GM23338 (cell line): ENCODE data around the gene KIAA1328. TPM values are rescaled to one million over a fixed set of nuclear protein-coding genes. Genes with fewer than 3 reads are reported as not detected.

Source experiments
- ATAC-seq: fragments of 200-7000 bp; cut with Tn5 transposase; 3 replicates; pipeline ENCODE4 v1.9.1; 2020
- DNase-seq: peaks from one replicate; pipeline ENCODE4 v3.0.0-alpha.2; 2015; ENCODE audit warnings: low spot score
- H2AFZ ChIP-seq: fragments of 200-600 bp; sonication (generic); 2 replicates; pipeline ENCODE4 v1.8.0; 2016; ENCODE audit warnings: antibody characterized with exemption, mild to moderate bottlenecking, moderate library complexity
- H3F3A ChIP-seq: fragments of 200-600 bp; sonication (generic); replicated peaks from 2 replicates; pipeline ENCODE4 v1.8.0; 2017; ENCODE audit warnings: antibody characterized with exemption, mixed run types, low read depth
- H3K27ac ChIP-seq: fragments of 200-600 bp; sonication (generic); 2 replicates; pipeline ENCODE4 v1.6.1; 2016; ENCODE audit warnings: low read depth
- H3K27me3 ChIP-seq: fragments of 200-600 bp; sonication (generic); 2 replicates; pipeline ENCODE4 v1.8.0; 2016; ENCODE audit warnings: mild to moderate bottlenecking, mixed run types, moderate library complexity; ENCODE audit not compliant: insufficient read depth
- H3K36me3 ChIP-seq: fragments of 200-600 bp; sonication (generic); 2 replicates; pipeline ENCODE4 v1.8.0; 2016; ENCODE audit warnings: mild to moderate bottlenecking; ENCODE audit not compliant: insufficient read depth
- H3K4me1 ChIP-seq: fragments of 200-600 bp; sonication (generic); 2 replicates; pipeline ENCODE4 v1.8.0; 2016; ENCODE audit warnings: mild to moderate bottlenecking, moderate library complexity; ENCODE audit not compliant: insufficient read depth
- H3K4me2 ChIP-seq: fragments of 200-600 bp; sonication (generic); 2 replicates; pipeline ENCODE4 v1.7.1; 2017; ENCODE audit warnings: mixed run types
- H3K4me3 ChIP-seq: fragments of 200-600 bp; sonication (generic); 2 replicates; pipeline ENCODE4 v1.6.1; 2016; ENCODE audit warnings: mixed run types
- H3K79me2 ChIP-seq: fragments of 200-600 bp; sonication (generic); replicated peaks from 2 replicates; pipeline ENCODE4 v1.8.0; 2017; ENCODE audit warnings: mild to moderate bottlenecking; ENCODE audit not compliant: insufficient read depth
- H3K9me2 ChIP-seq: fragments of 200-600 bp; sonication (generic); 2 replicates; pipeline ENCODE4 v1.8.0; 2017; ENCODE audit not compliant: insufficient read depth
- H4K20me1 ChIP-seq: fragments of 200-600 bp; sonication (generic); replicated peaks from 2 replicates; pipeline ENCODE4 v1.8.0; 2017; ENCODE audit warnings: mild to moderate bottlenecking; ENCODE audit not compliant: insufficient read depth
- H3K27ac Mint-ChIP-seq: 2 replicates; pipeline ENCODE4 v1.8.0; 2020; ENCODE audit warnings: inconsistent platforms, mild to moderate bottlenecking, moderate library complexity, mixed read lengths
- H3K27me3 Mint-ChIP-seq: 3 replicates; pipeline ENCODE4 v1.8.0; 2022; ENCODE audit warnings: low read depth, mild to moderate bottlenecking, moderate library complexity, mixed read lengths, inconsistent platforms; ENCODE audit not compliant: insufficient read depth, poor library complexity
- H3K36me3 Mint-ChIP-seq: 3 replicates; pipeline ENCODE4 v1.8.0; 2021; ENCODE audit warnings: low read depth, mild to moderate bottlenecking, inconsistent platforms, moderate library complexity, mixed read lengths
- H3K4me1 Mint-ChIP-seq: 3 replicates; pipeline ENCODE4 v1.8.0; 2020; ENCODE audit warnings: mild to moderate bottlenecking, inconsistent platforms, mixed read lengths
- H3K4me3 Mint-ChIP-seq: 3 replicates; pipeline ENCODE4 v1.8.0; 2021; ENCODE audit warnings: moderate library complexity, mild to moderate bottlenecking, inconsistent platforms, mixed read lengths
- H3K9me3 Mint-ChIP-seq: 3 replicates; pipeline ENCODE4 v1.8.0; 2020; ENCODE audit warnings: moderate library complexity, mild to moderate bottlenecking, inconsistent platforms, mixed read lengths
- CREB1 ChIP-seq: fragments of 250-450 bp; sonication (Bioruptor Pico); IDR thresholded peaks from 2 replicates; pipeline ENCODE4 v1.5.0; 2020; ENCODE audit warnings: low read depth, mild to moderate bottlenecking, moderate library complexity
- ETS1 ChIP-seq: IDR thresholded peaks from 2 replicates; pipeline ENCODE4 v1.6.1; 2016; ENCODE audit warnings: antibody characterized with exemption
- EZH2 ChIP-seq: fragments of 200-600 bp; sonication (generic); IDR thresholded peaks from one replicate; pipeline ENCODE4 v1.8.0; 2017; ENCODE audit warnings: antibody characterized with exemption, mild to moderate bottlenecking, low read depth; ENCODE audit not compliant: unreplicated experiment
- EZH2phosphoT487 ChIP-seq: fragments of 200-600 bp; sonication (generic); IDR thresholded peaks from one replicate; pipeline ENCODE4 v1.8.1; 2018; ENCODE audit warnings: antibody characterized with exemption; ENCODE audit not compliant: unreplicated experiment
- JUNB ChIP-seq: IDR thresholded peaks from one replicate; pipeline ENCODE4 v1.6.1; 2016; ENCODE audit warnings: antibody characterized with exemption; ENCODE audit not compliant: unreplicated experiment
- NANOG ChIP-seq: IDR thresholded peaks from 2 replicates; pipeline ENCODE4 v1.6.1; 2016; ENCODE audit warnings: antibody characterized with exemption, borderline replicate concordance
- POLR2AphosphoS5 ChIP-seq: IDR thresholded peaks from 2 replicates; pipeline ENCODE4 v1.6.1; 2016; ENCODE audit warnings: antibody characterized with exemption, low read depth
- STAT1 ChIP-seq: IDR thresholded peaks from one replicate; pipeline ENCODE4 v1.6.1; 2016; ENCODE audit warnings: antibody characterized with exemption; ENCODE audit not compliant: unreplicated experiment
- ZNF114 ChIP-seq: fragments of 250-450 bp; sonication (Bioruptor Pico); IDR thresholded peaks from 2 replicates; pipeline ENCODE4 v1.5.0; 2020; ENCODE audit warnings: mild to moderate bottlenecking, moderate library complexity
- ZNF331 ChIP-seq: fragments of 250-450 bp; sonication (Bioruptor Pico); IDR thresholded peaks from 2 replicates; pipeline ENCODE4 v1.5.0; 2020; ENCODE audit warnings: low read depth, mild to moderate bottlenecking, moderate library complexity
- polyA plus RNA-seq: library from polyadenylated mRNA; unstranded; fragments of >200 nt; fragmentation: Nextera tagmentation; extraction: Ambion mirVana; gene quantifications from 2 replicates; pipeline ENCODE4 v1.2.1, GENCODE V29; 2016
- total RNA-seq: library from RNA; depleted of rRNA; stranded (reverse); fragments of >200 nt; shearing (Covaris generic); gene quantifications from 2 replicates; pipeline ENCODE4 v1.2.3, GENCODE V29; 2014
- TF ChIP-seq, protein P1 (sequence below), 2 experiments: fragments of 200-600 bp in 1 of 2; sonication (generic) in 1 of 2; conservative IDR thresholded peaks; 2 replicates each; pipeline versions ENCODE4 v1.5.1 to v1.6.1; 2016 to 2017; ENCODE audit warnings: antibody characterized with exemption in 2 of 2, low read depth in 2 of 2, mild to moderate bottlenecking in 2 of 2, moderate library complexity in 1 of 2
- TF ChIP-seq, protein P2 (sequence below): IDR thresholded peaks from one replicate; pipeline ENCODE4 v1.6.1; 2018; ENCODE audit warnings: antibody characterized with exemption; ENCODE audit not compliant: unreplicated experiment

Gene KIAA1328
- total and polyA plus RNA-seq, 2 experiments from 2014 or later, result 5.2 to 8.4 TPM

DNA sequence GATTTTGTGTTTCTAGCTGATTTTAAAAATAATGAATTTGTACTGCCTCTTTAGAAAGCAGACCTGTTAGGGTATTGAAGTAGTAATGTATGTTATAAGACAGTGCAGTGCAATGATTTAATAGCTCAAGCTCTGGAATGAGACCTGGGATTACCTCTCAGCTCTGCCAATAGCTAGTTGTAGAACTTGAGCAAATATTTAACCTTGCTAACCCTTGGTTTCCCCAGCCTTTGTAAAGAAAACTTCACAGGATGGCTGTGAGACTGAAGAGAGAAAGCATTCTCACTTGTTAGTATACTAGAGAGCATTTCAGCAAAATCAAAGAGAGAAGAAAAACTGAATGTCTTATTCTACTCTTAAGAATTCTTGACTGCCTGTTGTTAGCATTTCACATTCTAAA lies 293.9 kb downstream of the KIAA1328 start:
- Histone ChIP-seq H3K4me3 (no peak overlapping the region), H2AFZ (no peak overlapping the region), H4K20me1 (no peaks in the 10 kb centered on the region), H3K9me2 (0 out of 2 replicates have a peak, but pooled peaks cover 6% of the 10 kb centered on the region), H3K27ac (no peak overlapping the region), H3K4me2 (no peak overlapping the region), H3K36me3 (no peaks in the 10 kb centered on the region), H3F3A (no peaks in the 10 kb centered on the region), H3K4me1 (no peaks in the 10 kb centered on the region), H3K79me2 (no peaks in the 10 kb centered on the region), H3K27me3 (no peaks in the 10 kb centered on the region)
- Mint-ChIP-seq H3K36me3 (no peaks in the 10 kb centered on the region), H3K4me3 (no peak overlapping the region), H3K27me3 (no peaks in the 10 kb centered on the region), H3K4me1 (peaks cover 7% of the 10 kb centered on the region), H3K27ac (no peak overlapping the region), H3K9me3 (no peaks in the 10 kb centered on the region; the same call in 2 of the 3 replicates)
- DNase-seq, result no peak
- TF ChIP-seq CREB1, result no peak
- TF ChIP-seq ZNF331 (CRISPR knock-in tag), result no peak
- TF ChIP-seq JUNB, result no peak
- no peak for TF ChIP-seq POLR2AphosphoS5
- TF ChIP-seq, protein P1, sequence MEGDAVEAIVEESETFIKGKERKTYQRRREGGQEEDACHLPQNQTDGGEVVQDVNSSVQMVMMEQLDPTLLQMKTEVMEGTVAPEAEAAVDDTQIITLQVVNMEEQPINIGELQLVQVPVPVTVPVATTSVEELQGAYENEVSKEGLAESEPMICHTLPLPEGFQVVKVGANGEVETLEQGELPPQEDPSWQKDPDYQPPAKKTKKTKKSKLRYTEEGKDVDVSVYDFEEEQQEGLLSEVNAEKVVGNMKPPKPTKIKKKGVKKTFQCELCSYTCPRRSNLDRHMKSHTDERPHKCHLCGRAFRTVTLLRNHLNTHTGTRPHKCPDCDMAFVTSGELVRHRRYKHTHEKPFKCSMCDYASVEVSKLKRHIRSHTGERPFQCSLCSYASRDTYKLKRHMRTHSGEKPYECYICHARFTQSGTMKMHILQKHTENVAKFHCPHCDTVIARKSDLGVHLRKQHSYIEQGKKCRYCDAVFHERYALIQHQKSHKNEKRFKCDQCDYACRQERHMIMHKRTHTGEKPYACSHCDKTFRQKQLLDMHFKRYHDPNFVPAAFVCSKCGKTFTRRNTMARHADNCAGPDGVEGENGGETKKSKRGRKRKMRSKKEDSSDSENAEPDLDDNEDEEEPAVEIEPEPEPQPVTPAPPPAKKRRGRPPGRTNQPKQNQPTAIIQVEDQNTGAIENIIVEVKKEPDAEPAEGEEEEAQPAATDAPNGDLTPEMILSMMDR (conservative IDR thresholded peaks at IDR 0.05; ENCODE audit: low read depth in 2 of 2), result no peak
- TF ChIP-seq EZH2, result no peak
- TF ChIP-seq EZH2phosphoT487, result no peak
- no peak for TF ChIP-seq ETS1
- no peak for TF ChIP-seq STAT1
- no peak for TF ChIP-seq NANOG
- TF ChIP-seq, protein P2, sequence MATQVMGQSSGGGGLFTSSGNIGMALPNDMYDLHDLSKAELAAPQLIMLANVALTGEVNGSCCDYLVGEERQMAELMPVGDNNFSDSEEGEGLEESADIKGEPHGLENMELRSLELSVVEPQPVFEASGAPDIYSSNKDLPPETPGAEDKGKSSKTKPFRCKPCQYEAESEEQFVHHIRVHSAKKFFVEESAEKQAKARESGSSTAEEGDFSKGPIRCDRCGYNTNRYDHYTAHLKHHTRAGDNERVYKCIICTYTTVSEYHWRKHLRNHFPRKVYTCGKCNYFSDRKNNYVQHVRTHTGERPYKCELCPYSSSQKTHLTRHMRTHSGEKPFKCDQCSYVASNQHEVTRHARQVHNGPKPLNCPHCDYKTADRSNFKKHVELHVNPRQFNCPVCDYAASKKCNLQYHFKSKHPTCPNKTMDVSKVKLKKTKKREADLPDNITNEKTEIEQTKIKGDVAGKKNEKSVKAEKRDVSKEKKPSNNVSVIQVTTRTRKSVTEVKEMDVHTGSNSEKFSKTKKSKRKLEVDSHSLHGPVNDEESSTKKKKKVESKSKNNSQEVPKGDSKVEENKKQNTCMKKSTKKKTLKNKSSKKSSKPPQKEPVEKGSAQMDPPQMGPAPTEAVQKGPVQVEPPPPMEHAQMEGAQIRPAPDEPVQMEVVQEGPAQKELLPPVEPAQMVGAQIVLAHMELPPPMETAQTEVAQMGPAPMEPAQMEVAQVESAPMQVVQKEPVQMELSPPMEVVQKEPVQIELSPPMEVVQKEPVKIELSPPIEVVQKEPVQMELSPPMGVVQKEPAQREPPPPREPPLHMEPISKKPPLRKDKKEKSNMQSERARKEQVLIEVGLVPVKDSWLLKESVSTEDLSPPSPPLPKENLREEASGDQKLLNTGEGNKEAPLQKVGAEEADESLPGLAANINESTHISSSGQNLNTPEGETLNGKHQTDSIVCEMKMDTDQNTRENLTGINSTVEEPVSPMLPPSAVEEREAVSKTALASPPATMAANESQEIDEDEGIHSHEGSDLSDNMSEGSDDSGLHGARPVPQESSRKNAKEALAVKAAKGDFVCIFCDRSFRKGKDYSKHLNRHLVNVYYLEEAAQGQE, result no peak
- no peak for TF ChIP-seq ZNF114 (CRISPR knock-in tag)
- ATAC-seq, result no peak
